Prostate gland (tissue), 2 donors: ENCODE results near the gene SCARF1. TPM values are rescaled to one million over a fixed set of nuclear protein-coding genes. Genes with fewer than 3 reads are reported as not detected.
A peak's percentile ranks its signal among the peaks of the same experiment; 100 is the strongest.

ENCODE experiments used
- DNase-seq: peaks from one replicate; pipeline ENCODE4 v3.0.0-alpha.2; 2019; ENCODE audit warnings: low spot score
- H3K27ac ChIP-seq, 2 donors: fragments of 200-600 bp; sonication (generic); 2 replicates each; pipeline ENCODE4 v1.5.1; 2017 to 2019
- H3K27me3 ChIP-seq: fragments of 200-600 bp; sonication (generic); replicated peaks from 2 replicates; pipeline ENCODE4 v1.5.1; 2019; ENCODE audit not compliant: insufficient read depth
- H3K36me3 ChIP-seq, 2 donors: fragments of 200-600 bp; sonication (generic); 1 replicate in 1 of 2; 2 replicates in 1 of 2; pipeline versions ENCODE4 v1.5.1 to v1.8.1; 2017 to 2019
- H3K4me1 ChIP-seq: fragments of 200-600 bp; sonication (generic); replicated peaks from 2 replicates; pipeline ENCODE4 v1.5.1; 2019
- H3K4me3 ChIP-seq, 2 donors: fragments of 200-600 bp; sonication (generic); 2 replicates each; pipeline ENCODE4 v1.5.1; 2017 to 2019
- H3K9me3 ChIP-seq: fragments of 200-600 bp; sonication (generic); 2 replicates; pipeline ENCODE4 v1.5.1; 2017
- POLR2A ChIP-seq: fragments of 450-650 bp; IDR thresholded peaks from one replicate; pipeline ENCODE4 v1.6.1; 2016; ENCODE audit warnings: antibody characterized with exemption, mild to moderate bottlenecking
- POLR2AphosphoS5 ChIP-seq: sonication (generic); formaldehyde crosslinking; IDR thresholded peaks from one replicate; pipeline ENCODE4 v1.6.1; 2017; ENCODE audit warnings: antibody characterized with exemption
- WGBS: methylation state at CpG from one replicate; pipeline ENCODE4 v1.1.5; 2018; 5-methylcytosine and 5-hydroxymethylcytosine counted together
- intact Hi-C: fragments of 100-400 bp; cut with DNase I; formaldehyde crosslinking; loops from one replicate; pipeline ENCODE4 v1.14.2; 2022
- total RNA-seq, 2 donors: library from RNA; depleted of rRNA; stranded (reverse); fragments of >200 nt; gene quantifications; one replicate each; pipeline ENCODE4 v1.1.0, GENCODE V29; 2016
- TF ChIP-seq, protein P1 (sequence below), 4 experiments: fragments of 200-600 bp in 2 of 4; fragments of 450-650 bp in 2 of 4; sonication (generic) in 2 of 4; IDR thresholded peaks; 1 replicate in 3 of 4; 2 replicates in 1 of 4; pipeline ENCODE4 v1.5.1; 2016 to 2019; ENCODE audit warnings: antibody characterized with exemption in 4 of 4, mild to moderate bottlenecking in 2 of 4, moderate library complexity in 2 of 4

The SCARF1 gene
- total RNA-seq, 2 donors from 2014 or later: 11.0 to 14.5 TPM

DNA sequence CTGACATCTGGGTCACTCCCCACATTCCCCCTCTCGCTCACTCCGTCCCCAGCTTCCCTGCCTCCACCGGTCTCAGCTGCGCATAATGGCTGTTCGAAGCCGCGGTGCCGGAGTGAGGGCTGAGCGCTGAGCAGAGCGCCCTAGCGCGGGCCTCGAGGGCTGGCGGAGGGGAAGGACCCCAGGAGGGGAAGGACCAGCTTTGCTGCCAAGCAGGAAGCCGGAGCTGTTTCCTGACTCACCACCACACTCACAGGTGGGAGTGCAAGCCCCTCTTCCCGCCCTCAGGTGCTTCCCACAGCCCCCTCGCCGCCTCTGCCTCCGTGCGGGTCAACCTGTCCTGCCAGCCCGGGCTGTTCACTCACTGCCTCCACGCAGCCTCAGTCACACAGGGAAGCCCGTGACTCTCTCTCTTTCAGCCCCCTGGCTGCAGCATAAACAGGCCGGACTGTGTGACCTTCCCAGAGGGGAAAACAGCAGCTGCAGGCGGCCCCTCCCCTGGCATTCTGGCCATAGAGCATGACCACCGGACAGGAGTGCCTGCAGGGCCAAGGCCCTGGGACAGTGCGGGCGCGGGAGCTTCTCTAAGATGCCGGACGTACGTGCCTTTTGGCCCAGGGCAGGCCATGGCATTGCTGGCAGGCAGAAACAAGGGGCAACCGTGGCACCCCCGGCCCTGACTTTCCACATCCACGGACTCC is 40.6 kb downstream of the SCARF1 start:
- no peaks in the 10 kb centered on the region for H3K4me1 ChIP-seq
- intact Hi-C loops: no loop called here
- no peaks in the 10 kb centered on the region for H3K27me3 ChIP-seq
- no peak for DNase-seq
- no peak overlapping the region for H3K27ac ChIP-seq
- H3K9me3 ChIP-seq: no peaks in the 10 kb centered on the region
- WGBS: 67% methylated on average over 35 of the region's 35 CpGs
- TF ChIP-seq POLR2A (no peak), POLR2AphosphoS5 (no peak)
- TF ChIP-seq, protein P1, sequence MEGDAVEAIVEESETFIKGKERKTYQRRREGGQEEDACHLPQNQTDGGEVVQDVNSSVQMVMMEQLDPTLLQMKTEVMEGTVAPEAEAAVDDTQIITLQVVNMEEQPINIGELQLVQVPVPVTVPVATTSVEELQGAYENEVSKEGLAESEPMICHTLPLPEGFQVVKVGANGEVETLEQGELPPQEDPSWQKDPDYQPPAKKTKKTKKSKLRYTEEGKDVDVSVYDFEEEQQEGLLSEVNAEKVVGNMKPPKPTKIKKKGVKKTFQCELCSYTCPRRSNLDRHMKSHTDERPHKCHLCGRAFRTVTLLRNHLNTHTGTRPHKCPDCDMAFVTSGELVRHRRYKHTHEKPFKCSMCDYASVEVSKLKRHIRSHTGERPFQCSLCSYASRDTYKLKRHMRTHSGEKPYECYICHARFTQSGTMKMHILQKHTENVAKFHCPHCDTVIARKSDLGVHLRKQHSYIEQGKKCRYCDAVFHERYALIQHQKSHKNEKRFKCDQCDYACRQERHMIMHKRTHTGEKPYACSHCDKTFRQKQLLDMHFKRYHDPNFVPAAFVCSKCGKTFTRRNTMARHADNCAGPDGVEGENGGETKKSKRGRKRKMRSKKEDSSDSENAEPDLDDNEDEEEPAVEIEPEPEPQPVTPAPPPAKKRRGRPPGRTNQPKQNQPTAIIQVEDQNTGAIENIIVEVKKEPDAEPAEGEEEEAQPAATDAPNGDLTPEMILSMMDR (IDR thresholded peaks at IDR 0.05): no peak
- no peaks in the 10 kb centered on the region for H3K36me3 ChIP-seq
- H3K4me3 ChIP-seq: no peak overlapping the region

DNA sequence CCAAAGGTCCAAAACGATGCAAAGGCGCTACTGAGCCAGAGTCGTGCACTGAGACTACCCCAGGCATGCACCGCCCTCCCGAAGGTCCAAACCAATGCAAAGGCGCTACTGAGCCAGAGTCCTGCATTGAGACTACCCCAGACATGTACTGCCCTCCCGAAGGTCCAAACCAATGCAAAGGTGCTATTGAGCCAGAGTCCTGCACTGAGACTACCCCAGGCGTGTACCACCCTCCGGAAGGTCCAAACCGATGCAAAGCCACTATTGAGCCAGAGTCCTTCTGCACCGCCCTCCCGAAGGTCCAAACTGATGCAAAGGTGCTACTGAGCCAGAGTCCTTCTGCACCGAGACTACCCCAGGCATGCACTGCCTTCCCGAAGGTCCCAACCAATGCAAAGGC is 44.0 kb downstream of the SCARF1 start:
- Histone ChIP-seq H3K27me3 (no peaks in the 10 kb centered on the region), H3K9me3 (no peaks in the 10 kb centered on the region), H3K36me3 (no peaks in the 10 kb centered on the region), H3K4me1 (no peaks in the 10 kb centered on the region), H3K27ac (no peak overlapping the region), H3K4me3 (no peak overlapping the region)
- intact Hi-C loops: no loop called here
- TF ChIP-seq POLR2AphosphoS5 (no peak), POLR2A (no peak)
- TF ChIP-seq, protein P1 (IDR thresholded peaks at IDR 0.05): no peak
- DNase-seq: no peak
- 97% methylated on average over 14 of the region's 14 CpGs for WGBS

DNA sequence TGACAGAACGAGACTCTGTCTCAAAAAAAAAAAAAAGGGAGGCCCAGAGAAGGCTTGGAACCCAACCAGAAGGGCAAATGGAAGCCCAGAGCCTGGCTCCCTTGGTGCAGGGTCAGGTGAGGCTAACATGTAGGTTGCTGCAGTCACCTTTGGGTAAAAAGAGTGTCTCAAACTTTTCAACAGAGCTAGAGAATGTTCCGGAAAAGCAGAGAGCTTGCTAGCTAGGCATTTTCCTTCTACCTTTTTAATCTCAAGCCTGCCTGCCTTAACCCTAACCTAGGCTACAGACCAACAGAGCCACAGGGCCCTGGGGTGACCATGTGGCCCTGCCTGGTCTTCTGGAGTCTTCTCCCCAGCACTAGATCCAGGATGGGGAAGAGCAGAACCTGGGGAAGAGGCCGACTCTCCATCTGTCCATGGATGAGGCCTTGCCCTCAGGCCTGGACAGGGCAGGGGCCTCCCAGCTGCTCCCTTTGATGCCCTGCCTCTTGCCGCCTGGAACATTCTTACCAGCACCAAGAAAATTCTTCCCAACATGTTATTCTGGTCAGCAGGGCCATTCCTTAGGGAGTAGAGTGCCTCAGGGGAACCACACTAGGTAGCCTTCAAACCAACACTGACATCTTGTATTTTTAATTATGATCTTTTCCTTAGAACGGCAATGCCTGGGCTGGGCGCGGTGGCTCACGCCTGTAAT is 47.0 kb downstream of the SCARF1 start:
- Histone ChIP-seq H3K4me3 (no peak overlapping the region), H3K36me3 (no peaks in the 10 kb centered on the region), H3K27ac (peak overlapping the region; percentile 66 to 69), H3K9me3 (no peaks in the 10 kb centered on the region), H3K4me1 (no peaks in the 10 kb centered on the region), H3K27me3 (no peaks in the 10 kb centered on the region)
- intact Hi-C loops: no loop called here
- TF ChIP-seq POLR2A (no peak), POLR2AphosphoS5 (no peak)
- TF ChIP-seq, protein P1 (IDR thresholded peaks at IDR 0.05): no peak
- WGBS: 91% methylated on average over 8 of the region's 8 CpGs
- DNase-seq: no peak

DNA sequence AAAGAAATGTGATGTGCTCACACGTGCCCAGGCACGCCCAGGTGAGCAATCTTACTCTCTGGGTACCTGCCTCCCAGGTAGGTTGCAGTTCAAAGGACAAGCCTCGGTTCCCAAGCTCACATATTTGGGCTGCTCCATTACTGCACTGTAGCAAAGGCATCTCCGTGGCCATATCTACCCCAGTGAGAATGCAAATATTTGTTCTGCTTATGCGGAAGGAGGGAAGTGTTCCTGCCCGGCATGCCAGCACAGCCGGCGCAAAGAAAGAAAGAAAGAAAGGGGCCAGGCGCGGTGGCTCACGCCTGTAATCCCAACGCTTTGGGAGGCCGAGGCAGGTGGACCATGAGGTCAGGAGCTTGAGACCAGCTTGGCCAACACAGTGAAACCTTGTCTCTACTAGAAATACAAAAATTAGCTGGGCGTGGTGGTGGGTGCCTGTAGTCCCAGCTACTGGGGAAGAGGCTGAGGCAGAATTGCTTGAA is 47.6 kb downstream of the SCARF1 start:
- peak overlapping the region; percentile 66 to 69 for H3K27ac ChIP-seq
- 67% methylated on average over 14 of the region's 14 CpGs for WGBS

More for the DNA sequence above, 47.6 kb downstream of the SCARF1 start:
- intact Hi-C loops: no loop called here
- TF ChIP-seq, protein P1 (IDR thresholded peaks at IDR 0.05): no peak
- TF ChIP-seq POLR2A (no peak), POLR2AphosphoS5 (peak; percentile 59)
- Histone ChIP-seq H3K9me3 (no peaks in the 10 kb centered on the region), H3K4me1 (no peaks in the 10 kb centered on the region), H3K36me3 (no peaks in the 10 kb centered on the region), H3K27me3 (no peaks in the 10 kb centered on the region), H3K4me3 (no peak overlapping the region)
- peak; percentile 31 for DNase-seq
